ENCODE data around the gene CXXC5.

Gene CXXC5

DNA sequence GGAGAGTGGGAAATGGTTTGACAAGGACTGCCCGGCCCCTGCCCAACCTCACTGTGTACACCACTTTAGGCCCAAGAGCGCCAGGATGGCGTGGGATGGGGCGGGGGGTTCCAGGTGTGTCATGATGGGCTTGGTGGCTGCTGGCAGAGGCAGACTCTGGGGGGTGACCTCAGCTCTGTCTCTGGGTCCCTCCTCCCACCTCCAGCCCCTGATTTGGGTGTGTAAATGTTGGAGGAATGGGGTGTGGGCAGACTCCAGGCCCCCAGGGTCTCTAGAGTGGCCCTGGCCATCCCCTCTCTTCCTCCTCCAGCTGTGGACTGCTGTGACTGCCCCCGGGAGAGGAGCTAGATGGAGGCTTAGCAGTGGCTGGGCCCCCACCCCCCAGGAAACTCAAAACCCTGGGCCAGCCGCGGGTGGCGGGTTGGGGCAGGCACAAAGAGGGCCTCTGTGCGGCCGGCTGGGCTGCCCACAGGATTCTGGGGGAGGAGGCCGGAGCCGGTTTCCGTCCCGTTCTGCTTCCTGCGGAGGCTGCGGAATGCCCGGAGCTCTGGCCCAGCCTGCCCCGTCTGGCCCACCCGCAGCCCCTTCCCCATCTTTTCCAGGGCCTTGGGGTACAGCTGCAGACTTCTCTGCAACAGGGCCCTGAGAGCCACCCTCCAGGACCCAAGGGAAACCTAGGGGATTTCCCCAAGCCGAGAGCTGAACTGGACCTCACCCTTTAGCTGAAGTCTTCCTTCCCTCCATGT is 23.1 kb downstream of the CXXC5 start:
- TF ChIP-seq, protein P1, sequence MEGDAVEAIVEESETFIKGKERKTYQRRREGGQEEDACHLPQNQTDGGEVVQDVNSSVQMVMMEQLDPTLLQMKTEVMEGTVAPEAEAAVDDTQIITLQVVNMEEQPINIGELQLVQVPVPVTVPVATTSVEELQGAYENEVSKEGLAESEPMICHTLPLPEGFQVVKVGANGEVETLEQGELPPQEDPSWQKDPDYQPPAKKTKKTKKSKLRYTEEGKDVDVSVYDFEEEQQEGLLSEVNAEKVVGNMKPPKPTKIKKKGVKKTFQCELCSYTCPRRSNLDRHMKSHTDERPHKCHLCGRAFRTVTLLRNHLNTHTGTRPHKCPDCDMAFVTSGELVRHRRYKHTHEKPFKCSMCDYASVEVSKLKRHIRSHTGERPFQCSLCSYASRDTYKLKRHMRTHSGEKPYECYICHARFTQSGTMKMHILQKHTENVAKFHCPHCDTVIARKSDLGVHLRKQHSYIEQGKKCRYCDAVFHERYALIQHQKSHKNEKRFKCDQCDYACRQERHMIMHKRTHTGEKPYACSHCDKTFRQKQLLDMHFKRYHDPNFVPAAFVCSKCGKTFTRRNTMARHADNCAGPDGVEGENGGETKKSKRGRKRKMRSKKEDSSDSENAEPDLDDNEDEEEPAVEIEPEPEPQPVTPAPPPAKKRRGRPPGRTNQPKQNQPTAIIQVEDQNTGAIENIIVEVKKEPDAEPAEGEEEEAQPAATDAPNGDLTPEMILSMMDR (IDR thresholded peaks at IDR 0.05) = no peak
- Histone ChIP-seq H3K4me3 (peak overlapping the region; percentile 3 to 27), H3K9me3 (no peaks in the 10 kb centered on the region), H3K27ac (peak overlapping the region; percentile 88 to 94), H3K27me3 (no peaks in the 10 kb centered on the region), H3K36me3 (no peaks in the 10 kb centered on the region), H3K4me1 (peaks cover 4 to 97% (median 91%) of the 10 kb centered on the region in 4 donors)
- no peak for DNase-seq
- intact Hi-C loops (cut with DNase I; ENCODE audit: low total_unique reads) = no loop called here

DNA sequence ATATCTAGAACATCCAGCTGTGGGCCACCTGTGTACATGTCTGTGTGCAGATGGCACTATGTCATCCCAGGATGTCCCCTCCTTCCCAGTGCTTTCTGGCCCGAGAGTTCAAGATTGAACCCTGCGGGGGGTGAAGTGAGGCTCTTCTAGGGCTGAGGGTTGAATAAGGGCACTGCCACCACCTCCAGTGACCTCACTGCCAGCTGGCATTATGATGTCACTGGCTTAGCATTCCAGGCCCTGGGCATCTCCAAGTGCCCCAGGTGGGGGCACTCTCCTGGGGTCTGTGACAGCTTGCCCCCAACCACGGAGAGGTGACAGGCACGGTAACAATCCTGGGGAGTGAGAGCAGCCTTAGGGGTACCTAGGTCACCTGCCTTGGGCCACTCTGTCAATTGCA is 27.1 kb downstream of the CXXC5 start:
- TF ChIP-seq, protein P1 (IDR thresholded peaks at IDR 0.05) = no peak
- H3K36me3 ChIP-seq = peaks cover 0 to 6% (median 6%) of the 10 kb centered on the region in 3 donors
- H3K27ac ChIP-seq = no peak overlapping the region
- intact Hi-C loops (cut with DNase I; ENCODE audit: low total_unique reads) = no loop called here
- no peaks in the 10 kb centered on the region for H3K27me3 ChIP-seq
- no peak overlapping the region for H3K4me3 ChIP-seq
- H3K9me3 ChIP-seq = no peaks in the 10 kb centered on the region
- H3K4me1 ChIP-seq = peaks cover 2 to 90% (median 86%) of the 10 kb centered on the region in 4 donors
- no peak for DNase-seq

DNA sequence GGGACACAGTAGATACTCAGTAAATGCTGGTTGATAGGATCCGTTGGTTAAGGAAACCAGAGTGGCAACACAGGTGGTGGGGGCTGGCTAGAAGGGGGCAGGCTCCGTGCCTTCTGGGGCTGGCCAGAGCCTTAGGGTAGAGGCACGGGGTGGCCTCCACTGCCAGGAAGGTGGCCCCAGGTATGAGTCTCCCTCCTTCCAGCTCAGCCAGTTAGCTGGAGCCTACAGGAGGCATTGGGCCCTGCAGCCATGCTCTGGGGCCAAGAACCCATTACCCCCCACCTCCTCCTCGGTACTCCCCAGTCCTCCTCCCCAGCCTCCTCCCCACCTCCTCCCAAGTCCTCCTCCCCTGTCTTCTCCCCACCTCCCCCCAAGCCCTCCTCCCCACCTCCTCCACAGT is 27.7 kb downstream of the CXXC5 start:
- Histone ChIP-seq H3K4me1 (peaks cover 0 to 84% (median 79%) of the 10 kb centered on the region in 4 donors), H3K27ac (no peak overlapping the region), H3K9me3 (no peaks in the 10 kb centered on the region), H3K36me3 (peaks cover 1 to 12% (median 12%) of the 10 kb centered on the region in 3 donors), H3K27me3 (no peaks in the 10 kb centered on the region), H3K4me3 (no peak overlapping the region)
- DNase-seq = no peak
- TF ChIP-seq, protein P1 (IDR thresholded peaks at IDR 0.05) = no peak
- intact Hi-C loops (cut with DNase I; ENCODE audit: low total_unique reads) = no loop called here

DNA sequence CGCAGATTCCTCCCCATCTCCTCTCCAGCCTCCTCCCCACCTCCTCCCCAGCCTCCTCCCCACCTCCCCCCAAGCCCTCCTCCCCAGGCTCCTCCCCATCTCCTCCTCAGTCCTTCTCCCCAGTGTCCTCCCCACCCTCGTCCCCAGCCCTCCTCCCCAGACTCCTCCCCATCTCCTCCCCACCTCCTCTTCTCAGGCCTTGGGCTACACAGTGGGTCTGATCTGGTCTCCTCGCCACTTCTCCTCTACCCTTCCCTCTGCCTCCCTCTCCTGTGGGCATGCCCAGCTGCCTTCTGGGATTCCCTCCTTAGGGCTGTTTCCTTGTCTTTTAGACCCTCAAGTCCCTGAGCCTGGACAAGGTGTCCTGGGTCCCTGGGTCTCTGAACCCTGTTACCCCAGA is 28.3 kb downstream of the CXXC5 start:
- TF ChIP-seq, protein P1 (IDR thresholded peaks at IDR 0.05) = no peak
- intact Hi-C loops (cut with DNase I; ENCODE audit: low total_unique reads) = no loop called here
- peaks cover 7 to 18% (median 18%) of the 10 kb centered on the region in 3 donors for H3K36me3 ChIP-seq
- peak overlapping the region in 1 of 2 donors; percentile 30 for H3K4me3 ChIP-seq
- DNase-seq = no peak
- H3K9me3 ChIP-seq = no peaks in the 10 kb centered on the region
- H3K27me3 ChIP-seq = no peaks in the 10 kb centered on the region
- peaks cover 0 to 78% (median 74%) of the 10 kb centered on the region in 4 donors for H3K4me1 ChIP-seq
- H3K27ac ChIP-seq = peak overlapping the region; percentile 34 to 63

DNA sequence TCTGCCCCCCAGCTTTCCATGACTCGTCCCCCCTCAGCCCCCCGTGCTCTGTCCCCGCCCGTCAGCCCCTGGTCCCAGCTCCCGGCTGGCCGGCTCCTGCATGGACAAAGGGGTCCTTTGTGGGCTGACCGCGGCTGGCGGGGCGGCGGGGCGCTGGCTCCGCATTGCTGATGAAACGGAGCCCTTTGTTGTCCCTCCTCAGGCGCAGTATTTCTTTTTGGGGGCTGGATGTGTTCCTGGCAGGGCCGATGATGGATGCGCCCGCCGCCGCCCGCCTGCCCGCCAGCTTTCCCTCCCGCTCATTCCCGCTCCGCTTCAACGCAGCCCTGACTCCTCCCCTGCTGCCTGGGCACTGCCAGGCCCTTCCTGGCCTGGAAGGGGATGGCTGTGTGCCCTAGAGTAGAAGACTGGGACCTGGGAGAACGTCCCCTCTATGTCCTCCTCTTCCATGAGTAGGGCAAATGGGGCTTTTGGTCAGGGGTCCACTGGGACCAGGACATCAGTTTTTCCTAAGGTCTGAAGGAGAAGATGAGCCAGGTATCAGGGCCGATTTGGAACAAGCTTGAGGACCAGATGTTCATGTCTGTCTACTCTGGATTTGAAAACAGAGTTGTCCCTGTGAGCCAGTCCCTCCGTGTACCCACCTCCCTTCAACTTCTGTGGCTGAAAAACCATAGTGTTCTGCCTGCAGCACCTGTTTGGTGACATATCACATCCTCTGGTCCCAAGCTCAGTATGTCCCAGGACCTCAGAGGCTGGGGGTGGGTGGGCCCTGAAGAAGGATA is 29.0 kb downstream of the CXXC5 start:
- Histone ChIP-seq H3K27me3 (no peaks in the 10 kb centered on the region), H3K4me3 (peak overlapping the region; percentile 30 to 43), H3K36me3 (peaks cover 7 to 26% (median 25%) of the 10 kb centered on the region in 3 donors), H3K9me3 (no peaks in the 10 kb centered on the region), H3K27ac (peak overlapping the region; percentile 34 to 63), H3K4me1 (peaks cover 0 to 73% (median 67%) of the 10 kb centered on the region in 4 donors)
- intact Hi-C loops (cut with DNase I; ENCODE audit: low total_unique reads) = no loop called here
- TF ChIP-seq, protein P1 (IDR thresholded peaks at IDR 0.05) = no peak
- DNase-seq = no peak
